Vagina (tissue), 1 donor: ENCODE results near the gene SIRT3. TPM values are rescaled to one million over a fixed set of nuclear protein-coding genes. Genes with fewer than 3 reads are reported as not detected.

Source experiments
- total RNA-seq: library from RNA; depleted of rRNA; stranded (reverse); fragments of >200 nt; gene quantifications from one replicate; pipeline ENCODE4 v1.2.3, GENCODE V29; 2016

Gene SIRT3
- total RNA-seq, 1 donor from 2014 or later: 5.6 TPM

Other genes with a start within 250 kb of the SIRT3 start
- not detected for gene SCGB1C1, start 43.3 kb downstream of the SIRT3 start, total RNA-seq
- gene BET1L, start 28.9 kb downstream of the SIRT3 start, total RNA-seq: 26.5 TPM
- 90.1 TPM for gene RIC8A, start 28.6 kb downstream of the SIRT3 start, total RNA-seq
- gene PSMD13, start 634 bp upstream of the SIRT3 start, total RNA-seq: 71.9 TPM
- gene NLRP6, start 42.1 kb upstream of the SIRT3 start, total RNA-seq: 0.49 TPM
- gene PGGHG, start 52.8 kb upstream of the SIRT3 start, total RNA-seq: 46.7 TPM
- not detected for gene IFITM5, start 63.2 kb upstream of the SIRT3 start, total RNA-seq
- 780 TPM for gene IFITM2, start 71.5 kb upstream of the SIRT3 start, total RNA-seq
- 379 TPM for gene IFITM1, start 77.7 kb upstream of the SIRT3 start, total RNA-seq
- 908 TPM for gene IFITM3, start 84.5 kb upstream of the SIRT3 start, total RNA-seq
- 15.5 TPM for gene B4GALNT4, start 133.2 kb upstream of the SIRT3 start, total RNA-seq
- gene PKP3, start 157.9 kb upstream of the SIRT3 start, total RNA-seq: 117 TPM
- 48.1 TPM for gene SIGIRR, start 178.7 kb upstream of the SIRT3 start, total RNA-seq
- 12.0 TPM for gene ANO9, start 205.7 kb upstream of the SIRT3 start, total RNA-seq
- gene PTDSS2, start 213.9 kb upstream of the SIRT3 start, total RNA-seq: 36.1 TPM